ENCODE results near the gene GTPBP6.
"Not testable (repeated sequence)": the region's sequence is repeated elsewhere in the genome, so short reads cannot be mapped to it uniquely, and the experiment has no call there.

GTPBP6 gene

GRCh38 chrX:351324-351641 lies 32.7 kb upstream of the GTPBP6 start:
- DNase-seq, result not testable (repeated sequence)

GRCh38 chrX:350534-351323 lies 32.1 kb upstream of the GTPBP6 start:
- DNase-seq, result no peak

GRCh38 chrX:350148-350533 lies 31.5 kb upstream of the GTPBP6 start:
- DNase-seq, result no peak

- no peak for DNase-seq
Observed at GRCh38 chrX:349702-350101, 31.1 kb upstream of the GTPBP6 start.

- no peak for DNase-seq
Observed at GRCh38 chrX:349196-349595, 30.6 kb upstream of the GTPBP6 start.

- no peak for DNase-seq
Observed at GRCh38 chrX:348461-349117, 30.0 kb upstream of the GTPBP6 start.

- DNase-seq, result no peak
Observed at GRCh38 chrX:347351-348117, 28.9 kb upstream of the GTPBP6 start.

- DNase-seq, result no peak
Observed at GRCh38 chrX:346034-346813, 27.6 kb upstream of the GTPBP6 start.

GRCh38 chrX:345020-345925 lies 26.7 kb upstream of the GTPBP6 start:
- no peak for DNase-seq

- no peak for DNase-seq
Observed at GRCh38 chrX:344371-344901, 25.8 kb upstream of the GTPBP6 start.

GRCh38 chrX:341541-342101 lies 23.0 kb upstream of the GTPBP6 start:
- DNase-seq, result no peak

- no peak for DNase-seq
Observed at GRCh38 chrX:340641-341423, 22.2 kb upstream of the GTPBP6 start.

GRCh38 chrX:340121-340520 lies 21.5 kb upstream of the GTPBP6 start:
- DNase-seq, result no peak

- no peak for DNase-seq
Observed at GRCh38 chrX:338836-339400, 20.3 kb upstream of the GTPBP6 start.

- DNase-seq, result no peak
Observed at GRCh38 chrX:338281-338835, 19.8 kb upstream of the GTPBP6 start.

- DNase-seq, result no peak
Observed at GRCh38 chrX:337331-337831, 18.8 kb upstream of the GTPBP6 start.

- no peak for DNase-seq
Observed at GRCh38 chrX:336227-336626, 17.6 kb upstream of the GTPBP6 start.

GRCh38 chrX:335758-336155 lies 17.2 kb upstream of the GTPBP6 start:
- no peak for DNase-seq

GRCh38 chrX:334971-335757 lies 16.6 kb upstream of the GTPBP6 start:
- no peak for DNase-seq
